NT2/D1 (cell line): ENCODE results near the gene RAB11FIP5.

Experiments
- DNase-seq: peaks from one replicate; pipeline ENCODE4 v3.0.0-alpha.2; 2011; ENCODE audit warnings: low read depth, low spot score
- H3K27me3 ChIP-seq: 2 replicates; pipeline ENCODE4 v1.6.0; 2011; ENCODE audit warnings: mild to moderate bottlenecking; ENCODE audit not compliant: insufficient read length, insufficient read depth
- H3K36me3 ChIP-seq: 2 replicates; pipeline ENCODE4 v1.6.1; 2011; ENCODE audit warnings: mild to moderate bottlenecking, low read length, mixed read lengths; ENCODE audit not compliant: insufficient read depth, insufficient read length
- H3K4me1 ChIP-seq: 2 replicates; pipeline ENCODE4 v1.5.1; 2011; ENCODE audit not compliant: insufficient read depth, insufficient read length
- H3K4me3 ChIP-seq: 2 replicates; pipeline ENCODE4 v1.5.1; 2011; ENCODE audit warnings: low read depth; ENCODE audit not compliant: insufficient read length
- H3K9ac ChIP-seq: 2 replicates; pipeline ENCODE4 v1.6.0; 2011; ENCODE audit warnings: low read depth; ENCODE audit not compliant: insufficient read length
- H3K9me3 ChIP-seq: 2 replicates; pipeline ENCODE4 v1.5.1; 2011; ENCODE audit warnings: mild to moderate bottlenecking, low read length; ENCODE audit not compliant: insufficient read depth
- SUZ12 ChIP-seq: IDR thresholded peaks from 2 replicates; pipeline ENCODE4 v1.6.1; 2011; ENCODE audit not compliant: insufficient read length, insufficient read depth; ENCODE audit errors: extremely low read depth
- YY1 ChIP-seq: IDR thresholded peaks from 2 replicates; pipeline ENCODE4 v1.6.1; 2011; ENCODE audit not compliant: insufficient read length, insufficient read depth
- ZNF274 ChIP-seq: IDR thresholded peaks from 2 replicates; pipeline ENCODE4 v1.6.1; 2011; ENCODE audit warnings: mild to moderate bottlenecking, low read depth, low read length

RAB11FIP5 gene

GRCh38 chr2:73116182-73116960 is 3.6 kb upstream of the RAB11FIP5 start:
- TF ChIP-seq ZNF274, result no peak
- no peak for TF ChIP-seq SUZ12
- no peak for TF ChIP-seq YY1
- peaks cover 1% of the 10 kb centered on the region for H3K4me1 ChIP-seq

DNA sequence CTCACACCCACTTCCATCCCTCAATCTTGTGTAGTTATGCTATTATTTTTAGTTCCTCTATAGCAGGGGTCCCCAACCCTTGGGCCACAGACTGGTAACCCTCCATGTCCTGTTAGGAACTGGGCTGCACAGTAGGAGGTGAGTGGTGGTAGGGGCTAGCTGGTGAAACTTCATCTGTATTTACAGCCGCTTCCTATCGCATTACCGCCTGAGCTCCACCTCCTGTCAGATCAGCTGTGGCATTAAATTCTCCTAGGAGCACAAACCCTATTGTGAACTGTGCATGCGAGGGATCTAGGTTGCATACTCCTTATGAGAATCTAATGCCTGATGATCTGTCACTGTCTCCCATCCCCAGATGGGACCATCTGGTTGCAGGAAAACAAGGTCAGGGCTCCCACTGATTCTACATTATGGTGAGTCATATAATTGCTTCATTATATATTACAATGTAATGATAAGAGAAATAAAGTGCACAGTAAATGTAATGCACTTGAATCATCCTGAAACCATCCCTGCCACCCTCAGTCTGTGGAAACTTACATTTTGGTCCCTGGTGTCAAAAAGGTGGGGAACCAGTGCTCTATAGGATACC is 1.6 kb upstream of the RAB11FIP5 start:
- Histone ChIP-seq H3K4me3 (no peak overlapping the region), H3K9ac (no peak overlapping the region), H3K36me3 (peaks cover 5% of the 10 kb centered on the region), H3K4me1 (peaks cover 5% of the 10 kb centered on the region), H3K9me3 (no peaks in the 10 kb centered on the region), H3K27me3 (peaks cover 3% of the 10 kb centered on the region)
- TF ChIP-seq SUZ12 (no peak), ZNF274 (no peak), YY1 (no peak)
- DNase-seq, result no peak

More at GRCh38 chr2:73116182-73116960, 3.6 kb upstream of the RAB11FIP5 start:
- no peak for DNase-seq
- no peak overlapping the region for H3K4me3 ChIP-seq
- H3K9me3 ChIP-seq, result no peaks in the 10 kb centered on the region
- H3K9ac ChIP-seq, result no peak overlapping the region
- peaks cover 3% of the 10 kb centered on the region for H3K27me3 ChIP-seq
- H3K36me3 ChIP-seq, result no peaks in the 10 kb centered on the region

DNA sequence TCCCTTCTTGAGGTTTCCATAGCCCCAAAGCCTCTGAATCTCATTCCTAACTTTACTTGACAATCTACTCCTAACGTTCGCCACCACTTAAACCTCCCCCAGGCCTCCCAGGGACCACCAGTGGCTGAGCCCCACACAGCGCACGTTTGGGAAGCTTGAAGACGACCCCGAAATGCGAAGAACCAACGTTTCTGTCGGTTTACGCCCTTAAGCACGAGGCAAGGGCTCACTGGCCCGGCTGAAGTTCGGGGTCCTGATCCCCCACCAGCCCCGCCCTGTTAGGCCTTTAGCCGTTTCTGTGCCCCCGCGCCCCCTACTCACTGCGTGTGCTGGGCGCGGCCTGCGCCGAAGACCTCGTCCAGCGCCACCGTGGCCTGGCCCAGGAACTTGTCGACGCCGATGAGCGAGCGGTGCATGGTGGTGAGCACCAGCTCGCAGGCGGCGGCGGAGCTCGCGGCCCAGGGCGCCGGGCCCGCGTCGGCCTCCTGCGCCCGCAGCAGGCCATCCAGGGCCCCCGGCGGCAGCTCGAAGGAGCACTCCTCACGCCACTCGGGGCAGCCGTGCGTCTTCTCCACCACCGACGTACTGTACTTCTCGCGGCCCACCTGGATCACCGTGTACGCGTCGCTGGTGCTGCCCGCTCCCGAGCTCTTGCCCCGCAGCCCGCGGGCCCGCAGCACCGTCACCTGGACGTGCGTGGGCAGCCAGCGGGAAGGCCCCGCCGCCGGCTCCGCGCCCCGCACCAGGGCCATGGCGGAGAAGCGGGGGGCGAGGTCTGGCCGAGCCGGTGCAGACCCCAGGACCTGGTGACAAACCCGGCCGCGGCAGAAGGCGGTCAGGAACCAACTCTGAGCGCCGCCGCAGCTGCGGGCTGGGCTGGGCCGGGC is 479 bp downstream of the RAB11FIP5 start:
- Histone ChIP-seq H3K36me3 (peaks cover 11% of the 10 kb centered on the region), H3K9ac (peak overlapping the region; percentile 86), H3K4me1 (peaks cover 8% of the 10 kb centered on the region), H3K4me3 (peak overlapping the region; percentile 72), H3K27me3 (peaks cover 3% of the 10 kb centered on the region), H3K9me3 (no peaks in the 10 kb centered on the region)
- DNase-seq, result no peak
- no peak for TF ChIP-seq YY1
- TF ChIP-seq SUZ12, result no peak
- TF ChIP-seq ZNF274, result no peak

DNA sequence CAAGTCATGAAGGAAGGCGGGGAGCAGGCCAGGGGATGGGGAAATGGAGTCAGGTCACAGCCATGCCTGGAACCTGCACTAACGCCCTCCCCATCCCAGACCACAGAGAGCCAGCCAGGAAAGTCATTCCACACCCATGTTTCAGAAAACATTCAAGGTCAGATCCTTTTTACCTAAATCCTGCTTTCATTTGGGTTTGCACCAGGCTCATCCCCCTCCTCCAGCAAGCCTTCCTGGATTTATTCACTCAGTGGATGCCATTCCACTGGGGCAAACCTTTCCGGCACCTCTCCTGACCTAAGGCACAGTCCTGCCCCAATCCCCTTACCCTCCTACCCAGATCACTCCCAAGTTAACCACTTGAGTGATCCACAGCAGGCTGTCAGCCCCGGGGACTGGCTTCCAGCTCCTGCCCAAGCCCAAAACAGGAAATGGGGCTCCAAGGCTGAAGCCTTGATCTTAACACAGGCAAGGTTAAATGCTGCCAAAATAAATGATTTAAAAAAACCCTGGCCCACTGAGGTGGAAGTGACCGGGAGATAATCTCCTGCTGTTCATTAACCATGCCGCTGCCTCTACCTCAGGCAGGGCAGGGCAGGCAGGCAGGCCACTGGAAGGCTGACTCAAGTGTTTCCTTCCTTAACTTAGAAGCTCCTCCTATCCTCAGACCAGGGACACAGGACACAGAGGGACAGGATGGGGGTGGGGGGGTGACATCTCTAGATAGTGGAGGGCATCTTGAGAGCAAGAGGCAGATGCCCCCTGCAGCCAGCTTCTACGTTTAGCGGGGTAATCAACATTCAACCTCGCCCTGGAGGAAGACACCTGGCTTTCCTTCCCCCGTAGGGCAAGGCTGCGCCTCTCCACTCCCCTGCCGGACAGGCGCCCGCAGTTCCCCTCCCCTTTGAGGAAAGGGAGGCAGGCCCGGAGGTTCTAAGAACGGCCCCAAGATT is 1.4 kb downstream of the RAB11FIP5 start:
- TF ChIP-seq YY1 (no peak), SUZ12 (no peak), ZNF274 (no peak)
- Histone ChIP-seq H3K4me1 (peaks cover 8% of the 10 kb centered on the region), H3K27me3 (peaks cover 3% of the 10 kb centered on the region), H3K9me3 (no peaks in the 10 kb centered on the region), H3K36me3 (peaks cover 11% of the 10 kb centered on the region), H3K4me3 (peak overlapping the region; percentile 72), H3K9ac (peak overlapping the region; percentile 86)
- DNase-seq, result no peak

DNA sequence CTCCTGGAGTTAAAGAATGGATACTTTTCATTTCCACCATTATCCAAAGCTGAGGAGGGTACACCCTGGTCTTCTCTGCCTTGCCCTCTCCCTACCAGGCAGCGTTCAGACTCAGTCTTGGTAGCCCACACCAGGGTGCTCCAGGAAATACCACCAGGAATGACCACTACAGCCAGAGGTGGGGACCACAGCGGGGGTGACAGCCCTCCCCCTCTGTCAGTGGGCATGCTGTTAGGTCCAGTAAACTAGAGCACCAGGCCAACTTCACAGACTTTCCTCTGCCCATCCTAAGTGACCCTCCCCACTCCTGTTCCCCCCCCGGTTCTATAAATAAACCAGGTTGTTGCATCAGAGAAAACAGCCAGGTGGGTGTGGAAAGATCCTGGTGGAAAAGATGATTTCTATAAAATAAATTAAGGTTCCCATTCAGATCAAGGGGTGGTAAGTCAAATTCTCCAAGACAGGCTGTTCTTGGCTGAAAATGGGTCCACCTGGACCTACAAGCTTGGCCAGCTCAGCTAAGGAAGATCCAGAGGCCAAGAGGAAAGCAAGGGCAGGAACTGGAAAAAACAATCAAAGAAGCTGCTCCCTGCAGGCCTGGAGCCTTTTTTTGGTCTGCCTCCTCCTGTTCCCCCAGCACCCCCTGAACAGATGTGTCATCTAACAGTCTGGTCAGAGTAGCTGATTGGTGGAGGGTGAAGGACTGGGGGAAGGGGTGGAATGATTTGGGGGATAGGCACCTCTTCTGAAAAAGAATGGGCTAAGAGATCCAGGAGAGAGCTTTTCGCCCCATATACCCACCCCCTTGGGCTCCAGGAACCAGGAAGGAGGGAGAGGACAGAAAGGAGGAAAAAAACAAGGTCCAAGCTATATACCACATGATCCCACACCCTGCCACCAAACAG is 2.3 kb downstream of the RAB11FIP5 start:
- Histone ChIP-seq H3K4me3 (peak overlapping the region; percentile 72), H3K27me3 (peaks cover 3% of the 10 kb centered on the region), H3K9me3 (no peaks in the 10 kb centered on the region), H3K9ac (peak overlapping the region; percentile 66), H3K4me1 (peaks cover 8% of the 10 kb centered on the region), H3K36me3 (peaks cover 21% of the 10 kb centered on the region)
- DNase-seq, result no peak
- TF ChIP-seq YY1 (no peak), ZNF274 (no peak), SUZ12 (no peak)
